ENCODE measurements around the gene CENPS.

- TF ChIP-seq CTCF (IDR thresholded peaks at IDR 0.05) (no peak), POLR2A (IDR thresholded peaks at IDR 0.05) (no peak)
Observed at GRCh38 chr1:10384219-10384618, 46.0 kb upstream of the CENPS start.

Data from tibial nerve (tissue), 3 donors.